SK-N-SH treated with all-trans-retinoic acid at 6 μM for 48 hours (cell line): ENCODE measurements around the gene RDX.

ENCODE experiments used
- ATAC-seq: fragments of 200-7000 bp; cut with Tn5 transposase; 3 replicates; pipeline ENCODE4 v1.9.1; 2020; ENCODE audit warnings: mild to moderate bottlenecking, moderate library complexity
- ARNTL ChIP-seq: fragments of 450-650 bp; formaldehyde crosslinking; IDR thresholded peaks from 2 replicates; pipeline ENCODE4 v1.5.0; 2020; ENCODE audit warnings: low read depth, mild to moderate bottlenecking, moderate library complexity, borderline replicate concordance
- BACH2 ChIP-seq: fragments of 250-450 bp; sonication (Bioruptor Pico); IDR thresholded peaks from 2 replicates; pipeline ENCODE4 v1.9.0; 2021; ENCODE audit warnings: mild to moderate bottlenecking, borderline replicate concordance
- CSDC2 ChIP-seq: fragments of 250-450 bp; sonication (Bioruptor Pico); IDR thresholded peaks from 2 replicates; pipeline ENCODE4 v1.5.0; 2020; ENCODE audit warnings: mild to moderate bottlenecking, moderate library complexity
- ESRRG ChIP-seq: fragments of 250-450 bp; sonication (Bioruptor Pico); IDR thresholded peaks from 2 replicates; pipeline ENCODE4 v1.6.1; 2021; ENCODE audit warnings: mild to moderate bottlenecking
- ISL1 ChIP-seq: fragments of 250-450 bp; sonication (Bioruptor Pico); IDR thresholded peaks from 2 replicates; pipeline ENCODE4 v2.1.2; 2022; ENCODE audit warnings: mild to moderate bottlenecking, moderate library complexity
- OSR1 ChIP-seq: fragments of 250-450 bp; sonication (Bioruptor Pico); IDR thresholded peaks from 2 replicates; pipeline ENCODE4 v1.8.0; 2022; ENCODE audit warnings: moderate library complexity, mild to moderate bottlenecking, inconsistent platforms
- PATZ1 ChIP-seq: fragments of 250-450 bp; sonication (Bioruptor Pico); IDR thresholded peaks from 2 replicates; pipeline ENCODE4 v1.8.0; 2020; ENCODE audit warnings: mild to moderate bottlenecking, moderate library complexity, borderline replicate concordance
- PPARA ChIP-seq: fragments of 250-450 bp; sonication (Bioruptor Pico); IDR thresholded peaks from 2 replicates; pipeline ENCODE4 v1.5.0; 2020; ENCODE audit warnings: mild to moderate bottlenecking, borderline replicate concordance
- RARB ChIP-seq: fragments of 250-450 bp; sonication (Bioruptor Pico); IDR thresholded peaks from 2 replicates; pipeline ENCODE4 v1.8.0; 2021; ENCODE audit warnings: mild to moderate bottlenecking, moderate library complexity
- SNAI2 ChIP-seq: fragments of 250-450 bp; sonication (Bioruptor Pico); IDR thresholded peaks from 2 replicates; pipeline ENCODE4 v1.5.0; 2020; ENCODE audit warnings: mild to moderate bottlenecking, moderate library complexity
- TCF4 ChIP-seq: fragments of 250-450 bp; sonication (Bioruptor Pico); IDR thresholded peaks from 2 replicates; pipeline ENCODE4 v1.8.0; 2021; ENCODE audit warnings: mild to moderate bottlenecking, moderate library complexity, borderline replicate concordance
- TOX ChIP-seq: fragments of 250-450 bp; sonication (Bioruptor Pico); IDR thresholded peaks from 2 replicates; pipeline ENCODE4 v1.8.0; 2021; ENCODE audit warnings: mild to moderate bottlenecking, moderate library complexity, borderline replicate concordance
- TSHZ2 ChIP-seq: fragments of 250-450 bp; sonication (Bioruptor Pico); IDR thresholded peaks from 2 replicates; pipeline ENCODE4 v1.5.0; 2020; ENCODE audit warnings: mild to moderate bottlenecking, moderate library complexity
- ZC3H10 ChIP-seq: fragments of 250-450 bp; sonication (Bioruptor Pico); IDR thresholded peaks from 2 replicates; pipeline ENCODE4 v1.5.1; 2021; ENCODE audit warnings: mild to moderate bottlenecking, moderate library complexity
- ZFP3 ChIP-seq: fragments of 250-450 bp; sonication (Bioruptor Pico); IDR thresholded peaks from 2 replicates; pipeline ENCODE4 v1.5.0; 2020; ENCODE audit warnings: mild to moderate bottlenecking, moderate library complexity
- ZNF565 ChIP-seq: fragments of 450-650 bp; formaldehyde crosslinking; conservative IDR thresholded peaks from 2 replicates; pipeline ENCODE4 v1.5.0; 2020; ENCODE audit warnings: low read depth, mild to moderate bottlenecking, moderate library complexity
- ZNF70 ChIP-seq: fragments of 450-650 bp; formaldehyde crosslinking; IDR thresholded peaks from 2 replicates; pipeline ENCODE4 v1.5.0; 2020; ENCODE audit warnings: mild to moderate bottlenecking, moderate library complexity
- TF ChIP-seq, protein P1 (sequence below): fragments of 250-450 bp; sonication (Bioruptor Pico); IDR thresholded peaks from 2 replicates; pipeline ENCODE4 v1.5.1; 2020; ENCODE audit warnings: low read depth, mild to moderate bottlenecking, moderate library complexity
- TF ChIP-seq, protein P2 (sequence below): fragments of 250-450 bp; sonication (Bioruptor Pico); IDR thresholded peaks from 2 replicates; pipeline ENCODE4 v1.5.1; 2021; ENCODE audit warnings: mild to moderate bottlenecking, moderate library complexity

Gene RDX

GRCh38 chr11:110148775-110149744, 147.4 kb downstream of the RDX start:
- TF ChIP-seq TSHZ2 (CRISPR knock-in tag), result no peak
- TF ChIP-seq ARNTL, result no peak
- TF ChIP-seq, protein P1, sequence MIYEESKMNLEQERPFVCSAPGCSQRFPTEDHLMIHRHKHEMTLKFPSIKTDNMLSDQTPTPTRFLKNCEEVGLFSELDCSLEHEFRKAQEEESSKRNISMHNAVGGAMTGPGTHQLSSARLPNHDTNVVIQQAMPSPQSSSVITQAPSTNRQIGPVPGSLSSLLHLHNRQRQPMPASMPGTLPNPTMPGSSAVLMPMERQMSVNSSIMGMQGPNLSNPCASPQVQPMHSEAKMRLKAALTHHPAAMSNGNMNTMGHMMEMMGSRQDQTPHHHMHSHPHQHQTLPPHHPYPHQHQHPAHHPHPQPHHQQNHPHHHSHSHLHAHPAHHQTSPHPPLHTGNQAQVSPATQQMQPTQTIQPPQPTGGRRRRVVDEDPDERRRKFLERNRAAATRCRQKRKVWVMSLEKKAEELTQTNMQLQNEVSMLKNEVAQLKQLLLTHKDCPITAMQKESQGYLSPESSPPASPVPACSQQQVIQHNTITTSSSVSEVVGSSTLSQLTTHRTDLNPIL (CRISPR knock-in tag), result 0 out of 2 replicates have a peak, but pooled peaks have one; percentile 16
- ATAC-seq, result peak; percentile 74

- peak; percentile 70 for ATAC-seq
- TF ChIP-seq OSR1 (CRISPR knock-in tag) (no peak), SNAI2 (CRISPR knock-in tag) (no peak), RARB (CRISPR knock-in tag) (no peak), CSDC2 (CRISPR knock-in tag) (no peak), ARNTL (no peak), ZFP3 (CRISPR knock-in tag) (peak; percentile 39; the same call in 1 of the 2 replicates)
- TF ChIP-seq, protein P2, sequence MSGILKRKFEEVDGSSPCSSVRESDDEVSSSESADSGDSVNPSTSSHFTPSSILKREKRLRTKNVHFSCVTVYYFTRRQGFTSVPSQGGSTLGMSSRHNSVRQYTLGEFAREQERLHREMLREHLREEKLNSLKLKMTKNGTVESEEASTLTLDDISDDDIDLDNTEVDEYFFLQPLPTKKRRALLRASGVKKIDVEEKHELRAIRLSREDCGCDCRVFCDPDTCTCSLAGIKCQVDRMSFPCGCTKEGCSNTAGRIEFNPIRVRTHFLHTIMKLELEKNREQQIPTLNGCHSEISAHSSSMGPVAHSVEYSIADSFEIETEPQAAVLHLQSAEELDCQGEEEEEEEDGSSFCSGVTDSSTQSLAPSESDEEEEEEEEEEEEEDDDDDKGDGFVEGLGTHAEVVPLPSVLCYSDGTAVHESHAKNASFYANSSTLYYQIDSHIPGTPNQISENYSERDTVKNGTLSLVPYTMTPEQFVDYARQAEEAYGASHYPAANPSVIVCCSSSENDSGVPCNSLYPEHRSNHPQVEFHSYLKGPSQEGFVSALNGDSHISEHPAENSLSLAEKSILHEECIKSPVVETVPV (CRISPR knock-in tag), result no peak
These were observed 148.3 kb downstream of the RDX start for GRCh38 chr11:110147962-110148709.

DNA sequence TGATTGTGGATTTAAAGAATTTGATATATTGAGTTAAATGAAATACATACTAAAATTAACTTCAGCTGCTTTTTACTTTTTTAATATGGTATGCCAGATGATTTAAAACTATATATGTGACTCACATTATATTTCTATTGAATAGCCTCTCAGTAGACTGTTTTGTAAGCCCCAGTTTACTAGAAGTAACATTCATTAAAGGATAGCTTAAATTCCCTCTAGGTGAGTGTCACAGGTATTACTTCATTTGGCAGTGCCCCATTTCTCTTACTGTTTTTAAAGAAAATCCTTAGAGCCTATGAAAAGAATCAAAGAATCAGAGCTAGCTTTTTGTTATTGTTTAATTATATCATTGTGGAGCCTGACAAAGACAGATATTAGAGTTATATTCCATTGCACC, 154.6 kb downstream of the RDX start:
- ATAC-seq, result no peak
- TF ChIP-seq, protein P1 (CRISPR knock-in tag), result no peak
- no peak for TF ChIP-seq TOX (CRISPR knock-in tag)
- no peak for TF ChIP-seq BACH2 (CRISPR knock-in tag)
- TF ChIP-seq PATZ1 (CRISPR knock-in tag), result no peak
- TF ChIP-seq PPARA (CRISPR knock-in tag), result no peak
- TF ChIP-seq ARNTL, result no peak
- no peak for TF ChIP-seq OSR1 (CRISPR knock-in tag)
- no peak for TF ChIP-seq TSHZ2 (CRISPR knock-in tag)
- TF ChIP-seq ZFP3 (CRISPR knock-in tag), result no peak
- no peak for TF ChIP-seq ESRRG (CRISPR knock-in tag)
- TF ChIP-seq, protein P2 (CRISPR knock-in tag), result no peak
- no peak for TF ChIP-seq ZNF70 (CRISPR knock-in tag)
- no peak for TF ChIP-seq ISL1 (CRISPR knock-in tag)
- no peak for TF ChIP-seq ZC3H10 (CRISPR knock-in tag)
- no peak for TF ChIP-seq TCF4 (CRISPR knock-in tag)
- TF ChIP-seq ZNF565, result no peak
- no peak for TF ChIP-seq CSDC2 (CRISPR knock-in tag)
- TF ChIP-seq SNAI2 (CRISPR knock-in tag), result no peak
